AG04450 (cell line): ENCODE data around the gene ALKBH6. TPM values are rescaled to one million over a fixed set of nuclear protein-coding genes. Genes with fewer than 3 reads are reported as not detected.

Experiments
- CTCF ChIA-PET: fragments of 300-600, 350-600 bp; formaldehyde crosslinking; extraction: SDS; loops from one replicate; lab custom pipeline; 2022; ENCODE audit warnings: antibody characterized with exemption, inconsistent platforms; lab: Charles Lee
- POLR2A ChIA-PET: fragments of 350-600 bp; formaldehyde crosslinking; extraction: SDS; loops from one replicate; lab custom pipeline; 2021; ENCODE audit warnings: antibody characterized with exemption, inconsistent platforms; lab: Yijun Ruan, JAX
- DNase-seq: peaks from one replicate; pipeline ENCODE4 v3.0.0-alpha.2; 2011; ENCODE audit warnings: low read depth, low spot score
- H3K27ac ChIP-seq: one replicate; pipeline ENCODE4 v1.5.1; 2012; ENCODE audit warnings: low read depth, low read length, control low read depth
- H3K27me3 ChIP-seq: one replicate; pipeline ENCODE4 v1.6.0; 2012; ENCODE audit warnings: low read length; ENCODE audit not compliant: control insufficient read depth, insufficient read depth
- H3K4me3 ChIP-seq: 2 replicates; pipeline ENCODE4 v1.5.1; 2011; ENCODE audit warnings: mild to moderate bottlenecking, low read depth, low read length, control low read depth
- H3K9me3 ChIP-seq: 2 replicates; pipeline ENCODE4 v1.5.1; 2012; ENCODE audit warnings: low read length; ENCODE audit not compliant: control insufficient read depth, insufficient read depth
- polyA plus RNA-seq: library from polyadenylated mRNA; depleted of rRNA; stranded (reverse); fragments of >200 nt; gene quantifications from 2 replicates; pipeline ENCODE4 v1.2.3, GENCODE V29; 2011
- TF ChIP-seq, protein P1 (sequence below): IDR thresholded peaks from 2 replicates; pipeline ENCODE4 v1.5.1; 2011; ENCODE audit warnings: low read depth, low read length, control low read depth, inconsistent platforms

The ALKBH6 gene
- polyA plus RNA-seq, 1 experiment = 21.2 TPM

DNA sequence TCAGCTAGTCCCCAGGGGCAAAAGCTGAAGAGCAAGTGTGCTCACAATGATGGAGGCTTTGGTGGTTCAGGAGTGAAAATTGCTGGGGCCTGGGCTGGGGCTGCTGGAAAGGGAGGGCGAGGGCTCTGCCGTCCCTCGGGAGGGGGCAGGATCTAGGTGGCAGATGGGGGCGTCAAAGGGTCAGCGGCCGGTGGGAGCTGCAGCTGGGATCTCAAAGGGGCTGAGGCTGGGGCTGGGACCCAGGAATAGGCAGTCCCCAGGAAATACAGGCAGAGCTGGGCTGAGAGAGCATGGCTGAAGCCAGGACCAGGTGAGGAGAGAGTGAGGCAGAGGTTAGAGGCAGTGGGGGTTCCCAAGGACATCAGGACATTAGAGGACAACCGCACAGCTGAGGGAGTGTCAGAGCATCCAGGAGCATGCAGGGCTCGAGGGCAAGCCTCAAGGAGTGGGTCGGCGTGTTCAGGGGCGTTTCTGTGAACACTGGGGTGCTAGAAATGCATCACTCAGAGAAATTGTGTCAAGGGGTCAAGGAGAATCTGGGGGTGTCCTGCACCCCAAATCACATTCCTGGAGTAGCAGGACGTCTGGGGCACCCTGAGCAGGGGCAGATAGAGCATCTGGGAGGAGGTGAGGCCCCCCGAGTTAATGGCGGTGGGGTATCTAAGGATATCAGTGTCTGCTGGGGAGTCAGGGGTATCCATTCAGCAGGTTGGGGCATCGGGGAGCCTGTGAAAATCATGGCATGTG is 4.2 kb downstream of the ALKBH6 start:
- CTCF ChIA-PET = no interaction called here
- POLR2A ChIA-PET = interaction anchor here (0.6 kb wide), 1 partner anchor 32 kb away, joined by 4 read pairs; no protein-coding TSS in a partner anchor
- TF ChIP-seq, protein P1, sequence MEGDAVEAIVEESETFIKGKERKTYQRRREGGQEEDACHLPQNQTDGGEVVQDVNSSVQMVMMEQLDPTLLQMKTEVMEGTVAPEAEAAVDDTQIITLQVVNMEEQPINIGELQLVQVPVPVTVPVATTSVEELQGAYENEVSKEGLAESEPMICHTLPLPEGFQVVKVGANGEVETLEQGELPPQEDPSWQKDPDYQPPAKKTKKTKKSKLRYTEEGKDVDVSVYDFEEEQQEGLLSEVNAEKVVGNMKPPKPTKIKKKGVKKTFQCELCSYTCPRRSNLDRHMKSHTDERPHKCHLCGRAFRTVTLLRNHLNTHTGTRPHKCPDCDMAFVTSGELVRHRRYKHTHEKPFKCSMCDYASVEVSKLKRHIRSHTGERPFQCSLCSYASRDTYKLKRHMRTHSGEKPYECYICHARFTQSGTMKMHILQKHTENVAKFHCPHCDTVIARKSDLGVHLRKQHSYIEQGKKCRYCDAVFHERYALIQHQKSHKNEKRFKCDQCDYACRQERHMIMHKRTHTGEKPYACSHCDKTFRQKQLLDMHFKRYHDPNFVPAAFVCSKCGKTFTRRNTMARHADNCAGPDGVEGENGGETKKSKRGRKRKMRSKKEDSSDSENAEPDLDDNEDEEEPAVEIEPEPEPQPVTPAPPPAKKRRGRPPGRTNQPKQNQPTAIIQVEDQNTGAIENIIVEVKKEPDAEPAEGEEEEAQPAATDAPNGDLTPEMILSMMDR = no peak
- H3K27ac ChIP-seq = peak overlapping the region; percentile 11
- H3K27me3 ChIP-seq = no peaks in the 10 kb centered on the region
- no peak for DNase-seq
- H3K9me3 ChIP-seq = no peaks in the 10 kb centered on the region
- H3K4me3 ChIP-seq = peak overlapping the region; percentile 50

DNA sequence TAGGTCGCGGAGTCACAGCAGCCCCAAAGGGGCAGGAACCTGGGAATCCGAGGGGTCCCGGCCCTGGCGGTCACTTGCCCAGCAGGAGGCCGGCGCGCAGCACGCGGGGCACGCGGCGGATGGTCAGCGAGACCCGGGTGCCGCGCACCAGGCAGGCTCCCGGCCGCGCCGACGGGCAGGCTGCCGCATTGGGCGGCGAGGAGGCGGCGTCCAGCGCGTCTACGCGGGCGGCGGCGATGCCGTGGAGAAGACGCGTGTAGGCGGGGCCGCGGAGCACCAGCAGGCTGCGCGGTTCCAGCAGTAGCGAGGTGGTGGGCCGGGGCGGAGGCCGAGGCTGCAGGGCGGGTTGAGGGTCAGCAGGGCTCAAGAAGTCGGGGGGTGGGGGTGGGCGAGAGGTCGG is 4.8 kb downstream of the ALKBH6 start:
- H3K9me3 ChIP-seq = no peaks in the 10 kb centered on the region
- peak; percentile 13 for DNase-seq
- POLR2A ChIA-PET = interaction anchor here (0.6 kb wide), 1 partner anchor 32 kb away, joined by 4 read pairs; no protein-coding TSS in a partner anchor
- TF ChIP-seq, protein P1 = no peak
- H3K4me3 ChIP-seq = peak overlapping the region; percentile 50
- CTCF ChIA-PET = no interaction called here
- no peak overlapping the region for H3K27ac ChIP-seq
- no peaks in the 10 kb centered on the region for H3K27me3 ChIP-seq

DNA sequence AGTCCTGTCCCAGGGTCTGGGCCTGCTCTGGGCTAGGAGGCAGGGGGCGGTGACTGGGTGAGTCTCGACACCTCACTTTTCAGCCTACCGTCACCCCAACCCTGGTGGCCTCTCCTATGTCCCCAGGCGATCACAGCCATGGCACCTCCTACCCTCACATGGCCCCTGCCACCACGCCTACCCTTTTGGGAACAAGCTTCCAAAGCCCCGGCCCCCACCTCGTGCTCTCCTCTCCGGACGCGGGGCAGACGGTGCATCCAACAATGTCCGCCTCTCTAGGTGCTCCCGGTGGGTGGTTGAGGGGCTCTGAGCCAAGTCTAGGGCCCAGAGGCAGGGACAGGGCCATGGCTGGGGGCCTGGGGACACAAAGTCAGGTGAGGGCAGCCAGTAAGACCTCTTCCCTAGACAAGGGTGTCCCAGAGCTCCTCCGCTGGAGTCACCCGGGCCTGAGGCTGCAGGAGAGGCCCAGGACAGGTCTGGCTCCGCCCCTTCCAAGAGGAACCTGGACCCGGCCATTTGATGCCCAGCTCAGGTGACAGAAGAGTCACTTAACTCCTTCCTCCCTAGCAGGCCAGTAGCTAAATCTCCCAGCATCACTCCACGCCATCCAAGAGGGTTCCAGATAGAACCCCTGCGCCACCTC is 5.6 kb downstream of the ALKBH6 start, which contains the start of gene SYNE4:
SYNE4 (minus strand) TSS at position 478 of the 643 bp plus-strand sequence; CDS start at position 346, 132 bp downstream.
- TF ChIP-seq, protein P1 = no peak
- DNase-seq = no peak
- Histone ChIP-seq H3K27ac (peak within 1 kb of the TSS; percentile 11), H3K9me3 (no peaks in the 10 kb centered on the region), H3K27me3 (no peaks in the 10 kb centered on the region), H3K4me3 (peak within 1 kb of the TSS; percentile 50)
- ChIA-PET POLR2A (no interaction called here), CTCF (no interaction called here)

DNA sequence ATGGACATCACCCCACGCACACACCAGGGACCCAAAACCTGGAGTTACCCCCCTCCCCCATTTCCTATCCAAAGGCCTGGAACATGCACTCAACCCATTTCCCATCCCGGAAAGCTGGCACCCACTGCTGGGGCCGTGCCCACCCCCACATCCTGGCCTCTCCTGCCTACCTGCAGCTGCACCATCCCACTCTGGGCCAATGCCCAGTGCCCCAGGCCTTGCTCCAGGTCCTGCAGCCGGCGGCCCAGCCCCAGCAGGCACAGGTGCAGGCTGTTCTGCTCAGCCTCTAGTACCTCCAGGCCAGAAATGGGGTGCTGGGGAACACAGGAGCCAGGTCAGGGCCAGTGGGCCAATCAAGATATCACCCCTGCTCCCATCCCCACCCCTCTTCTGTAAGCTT is 7.1 kb downstream of the ALKBH6 start:
- Histone ChIP-seq H3K27ac (no peak overlapping the region), H3K27me3 (no peaks in the 10 kb centered on the region), H3K4me3 (no peak overlapping the region), H3K9me3 (no peaks in the 10 kb centered on the region)
- ChIA-PET CTCF (no interaction called here), POLR2A (no interaction called here)
- TF ChIP-seq, protein P1 = no peak
- no peak for DNase-seq

DNA sequence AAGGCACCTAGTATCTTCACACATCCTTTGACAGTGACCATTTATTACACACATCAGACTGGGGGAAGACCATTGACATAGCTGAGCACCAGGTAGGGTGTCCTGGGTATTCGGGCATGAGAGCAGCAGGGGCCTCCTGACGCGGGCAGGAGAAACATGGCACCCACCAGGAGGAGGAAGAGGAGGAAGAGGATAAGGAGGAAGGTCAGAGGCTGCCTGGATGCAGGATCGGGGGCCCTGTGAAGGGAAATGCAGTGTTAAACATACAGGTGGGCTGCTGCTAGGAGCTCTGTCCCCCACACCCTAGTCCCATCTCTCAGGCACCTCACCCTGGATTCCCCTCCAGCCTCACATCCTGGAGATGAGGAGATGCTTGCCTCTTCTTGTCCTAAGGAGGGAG is 10.7 kb downstream of the ALKBH6 start:
- no peak overlapping the region for H3K27ac ChIP-seq
- TF ChIP-seq, protein P1 = no peak
- ChIA-PET POLR2A (interaction anchor here (0.8 kb wide), 1 partner anchor 11 kb away, joined by 3 read pairs; the partner anchor contains the start of gene ALKBH6), CTCF (no interaction called here)
- DNase-seq = no peak
- no peaks in the 10 kb centered on the region for H3K9me3 ChIP-seq
- H3K27me3 ChIP-seq = no peaks in the 10 kb centered on the region
- no peak overlapping the region for H3K4me3 ChIP-seq
